Measurements from ENCODE around the gene ATP4A.

The ATP4A gene

GRCh38 chr19:35551091-35551810 lies 12.2 kb downstream of the ATP4A start:
- no peak for TF ChIP-seq CREB1 (IDR thresholded peaks at IDR 0.05; ENCODE audit: low read depth)
- TF ChIP-seq USF1 (IDR thresholded peaks at IDR 0.05) = no peak
- TF ChIP-seq EP300 (IDR thresholded peaks at IDR 0.05; ENCODE audit: borderline replicate concordance) = no peak

GRCh38 chr19:35549879-35550523 lies 13.5 kb downstream of the ATP4A start:
- no peak for TF ChIP-seq RAD21 (IDR thresholded peaks at IDR 0.05; ENCODE audit: low read depth)
- TF ChIP-seq FOXM1 (IDR thresholded peaks at IDR 0.05; ENCODE audit: borderline replicate concordance, low read depth) = no peak
- no peak for TF ChIP-seq EGR1 (IDR thresholded peaks at IDR 0.05)
- no peak for TF ChIP-seq YY1 (IDR thresholded peaks at IDR 0.05; ENCODE audit: low read depth)
- no peak for TF ChIP-seq USF1 (IDR thresholded peaks at IDR 0.05)
- no peak for TF ChIP-seq NFIC (IDR thresholded peaks at IDR 0.05)
- TF ChIP-seq REST (IDR thresholded peaks at IDR 0.05; ENCODE audit: low read depth) = no peak
- TF ChIP-seq CREB1 (IDR thresholded peaks at IDR 0.05; ENCODE audit: low read depth) = no peak
- no peak for TF ChIP-seq ZBTB7A (IDR thresholded peaks at IDR 0.05; ENCODE audit: low read depth)
- TF ChIP-seq TCF12 (IDR thresholded peaks at IDR 0.05; ENCODE audit: low read depth) = no peak
- no peak for TF ChIP-seq TAF1 (IDR thresholded peaks at IDR 0.05; ENCODE audit: low read depth)
- no peak for TF ChIP-seq MAX (IDR thresholded peaks at IDR 0.05)
- no peak for TF ChIP-seq CEBPB (IDR thresholded peaks at IDR 0.05)

GRCh38 chr19:35549174-35549788 lies 14.2 kb downstream of the ATP4A start:
- no peak for TF ChIP-seq EP300 (IDR thresholded peaks at IDR 0.05; ENCODE audit: borderline replicate concordance)
- TF ChIP-seq RAD21 (IDR thresholded peaks at IDR 0.05; ENCODE audit: low read depth) = peak; percentile 76
- TF ChIP-seq TCF12 (IDR thresholded peaks at IDR 0.05; ENCODE audit: low read depth) = no peak

- TF ChIP-seq TAF1 (IDR thresholded peaks at IDR 0.05; ENCODE audit: low read depth) (no peak), ZBTB7A (IDR thresholded peaks at IDR 0.05; ENCODE audit: low read depth) (no peak), FOXM1 (IDR thresholded peaks at IDR 0.05; ENCODE audit: borderline replicate concordance, low read depth) (no peak), RAD21 (IDR thresholded peaks at IDR 0.05; ENCODE audit: low read depth) (no peak), CEBPB (IDR thresholded peaks at IDR 0.05) (no peak), EP300 (IDR thresholded peaks at IDR 0.05; ENCODE audit: borderline replicate concordance) (no peak), YY1 (IDR thresholded peaks at IDR 0.05; ENCODE audit: low read depth) (no peak), TEAD4 (IDR thresholded peaks at IDR 0.05) (no peak), CREB1 (IDR thresholded peaks at IDR 0.05; ENCODE audit: low read depth) (no peak), EGR1 (IDR thresholded peaks at IDR 0.05) (no peak), TCF12 (IDR thresholded peaks at IDR 0.05; ENCODE audit: low read depth) (no peak)
Observed at GRCh38 chr19:35546532-35546931, 16.9 kb downstream of the ATP4A start.

- TF ChIP-seq ZBTB7A (IDR thresholded peaks at IDR 0.05; ENCODE audit: low read depth) = peak; percentile 69
- no peak for TF ChIP-seq TEAD4 (IDR thresholded peaks at IDR 0.05)
- peak; percentile 53; the same call in 1 of the 2 replicates for TF ChIP-seq EGR1 (IDR thresholded peaks at IDR 0.05)
Observed at GRCh38 chr19:35545855-35546381, 17.5 kb downstream of the ATP4A start.

- TF ChIP-seq ZBTB7A (IDR thresholded peaks at IDR 0.05; ENCODE audit: low read depth) = no peak; the same call in none of the 2 replicates
- peak; percentile 93 for TF ChIP-seq CREB1 (IDR thresholded peaks at IDR 0.05; ENCODE audit: low read depth)
- no peak for TF ChIP-seq EGR1 (IDR thresholded peaks at IDR 0.05)
- TF ChIP-seq REST (IDR thresholded peaks at IDR 0.05; ENCODE audit: low read depth) = no peak
- TF ChIP-seq CEBPB (IDR thresholded peaks at IDR 0.05) = no peak
- peak; percentile 60 for TF ChIP-seq TCF12 (IDR thresholded peaks at IDR 0.05; ENCODE audit: low read depth)
- peak; percentile 77 for TF ChIP-seq TAF1 (IDR thresholded peaks at IDR 0.05; ENCODE audit: low read depth)
- no peak; the same call in 1 of the 2 replicates for TF ChIP-seq NFIC (IDR thresholded peaks at IDR 0.05)
- TF ChIP-seq MAX (IDR thresholded peaks at IDR 0.05) = peak; percentile 84
- no peak for TF ChIP-seq TEAD4 (IDR thresholded peaks at IDR 0.05)
- TF ChIP-seq USF1 (IDR thresholded peaks at IDR 0.05) = peak; percentile 90
- TF ChIP-seq FOXM1 (IDR thresholded peaks at IDR 0.05; ENCODE audit: borderline replicate concordance, low read depth) = no peak
- peak; percentile 55; the same call in 1 of the 2 replicates for TF ChIP-seq YY1 (IDR thresholded peaks at IDR 0.05; ENCODE audit: low read depth)
- TF ChIP-seq RAD21 (IDR thresholded peaks at IDR 0.05; ENCODE audit: low read depth) = no peak
- no peak for TF ChIP-seq EP300 (IDR thresholded peaks at IDR 0.05; ENCODE audit: borderline replicate concordance)
Observed at GRCh38 chr19:35545001-35545854, 18.2 kb downstream of the ATP4A start, which contains the start of gene TMEM147. Gene TMEM147 (plus strand): TSS chr19:35545626. CDS start chr19:35545740, 114 bp downstream.

Data from Ishikawa (cell line).